CD4-positive, alpha-beta T cell treated with Interleukin-6 for 4 hours (primary cell): ENCODE results near the gene SLC7A5.
A peak's percentile ranks its signal among the peaks of the same experiment; 100 is the strongest.
"Not testable (repeated sequence)": the region's sequence is repeated elsewhere in the genome, so short reads cannot be mapped to it uniquely, and the experiment has no call there.

ENCODE experiments used
- DNase-seq: peaks from one replicate; pipeline ENCODE4 v3.0.0-alpha.2; 2020; ENCODE audit warnings: mixed read lengths

The SLC7A5 gene

GRCh38 chr16:87818533-87819161 lies 50.7 kb downstream of the SLC7A5 start:
- DNase-seq = no peak

GRCh38 chr16:87817910-87818309 lies 51.4 kb downstream of the SLC7A5 start:
- no peak for DNase-seq

DNA sequence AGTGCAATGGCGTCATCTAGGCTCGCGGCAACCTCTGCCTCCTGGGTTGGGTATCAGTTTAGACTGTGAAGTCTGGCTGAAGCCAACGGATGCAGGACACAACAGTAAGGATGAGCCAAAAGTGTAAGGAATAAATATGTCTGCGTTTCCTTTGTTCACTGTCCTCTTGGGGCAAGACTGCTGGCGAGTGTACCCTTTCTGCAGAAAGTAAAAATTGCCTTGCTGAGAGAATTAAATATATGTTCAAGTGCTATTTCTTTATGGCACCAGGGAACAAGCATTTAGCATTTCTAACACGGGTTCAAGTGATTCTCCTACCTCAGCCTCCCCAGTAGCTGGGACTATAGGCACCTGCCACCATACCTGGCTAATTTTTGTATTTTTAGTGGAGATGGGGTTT lies 51.9 kb downstream of the SLC7A5 start:
- DNase-seq = not testable (repeated sequence)

DNA sequence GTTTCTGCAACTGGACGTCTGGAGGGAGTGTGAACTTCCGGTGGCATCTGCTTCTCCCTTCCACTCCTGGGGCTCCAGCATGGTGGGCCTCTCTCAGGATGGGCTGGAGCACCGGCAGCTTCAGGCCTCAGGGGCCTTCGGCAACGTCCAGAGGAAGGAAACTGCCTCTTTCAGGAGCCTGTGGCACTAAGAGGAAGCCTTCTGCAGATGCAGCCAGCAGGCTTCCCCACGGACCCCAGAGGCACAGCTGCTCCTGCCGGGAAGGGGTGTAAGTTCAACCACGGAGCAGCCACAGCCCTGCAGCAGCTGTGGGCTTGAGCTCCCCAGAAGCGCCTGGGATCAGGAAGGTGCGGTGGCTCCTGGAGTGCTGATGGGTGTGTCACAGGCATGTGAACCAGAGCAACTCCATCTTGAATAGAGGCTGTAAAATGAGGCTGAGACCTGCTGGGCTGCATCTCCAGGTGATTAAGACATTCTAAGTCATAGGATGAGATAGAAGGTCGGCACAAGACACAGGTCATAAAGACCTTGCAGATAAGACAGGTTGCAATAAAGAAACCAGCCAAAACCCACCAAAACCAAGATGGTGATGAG lies 52.7 kb downstream of the SLC7A5 start:
- DNase-seq = no peak

DNA sequence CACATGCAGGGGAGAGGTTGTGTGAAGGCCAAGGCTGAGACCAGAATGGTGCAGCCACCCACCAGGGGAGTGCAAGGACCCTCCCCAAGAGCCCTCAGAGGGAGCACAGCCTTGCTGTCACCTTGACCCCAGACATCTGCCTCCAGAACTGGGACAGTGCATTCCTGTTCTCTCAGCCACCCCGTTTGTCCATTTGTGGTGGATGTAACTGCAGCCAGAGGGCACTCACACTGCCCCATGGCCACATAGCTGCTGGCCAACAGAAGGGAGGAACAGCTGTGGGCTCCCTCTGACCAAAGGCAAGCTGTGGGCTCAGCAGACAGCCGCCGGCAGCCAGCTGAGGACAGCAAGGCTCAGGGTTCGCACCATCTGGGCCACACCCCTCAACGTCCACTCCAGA lies 53.7 kb downstream of the SLC7A5 start:
- DNase-seq = no peak

DNA sequence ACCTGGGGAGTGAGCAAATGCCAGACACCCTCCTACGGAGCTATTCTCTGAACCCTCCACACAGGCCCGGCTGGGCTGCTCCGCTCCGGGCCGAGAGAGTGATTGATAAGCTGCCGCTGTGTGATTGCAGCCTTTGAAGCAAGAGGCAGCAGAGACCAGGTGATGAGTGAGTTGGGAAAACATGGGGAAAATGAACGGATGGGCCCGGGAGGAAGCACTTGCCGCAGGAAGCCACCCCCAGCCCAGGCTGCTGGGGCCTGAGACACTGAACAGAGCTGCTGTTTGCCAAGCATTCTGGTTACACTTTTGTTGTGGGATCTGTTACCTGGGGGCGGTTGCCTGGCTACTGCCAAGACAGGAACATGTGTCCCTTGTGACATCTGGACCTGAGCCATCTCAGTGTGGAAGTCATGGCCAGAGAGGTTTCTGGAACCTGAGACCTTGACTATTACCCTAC lies 57.1 kb downstream of the SLC7A5 start:
- no peak for DNase-seq

GRCh38 chr16:87811454-87811853 lies 57.9 kb downstream of the SLC7A5 start:
- DNase-seq = not testable (repeated sequence)

GRCh38 chr16:87809150-87809902 lies 60.0 kb downstream of the SLC7A5 start:
- DNase-seq = no peak

DNA sequence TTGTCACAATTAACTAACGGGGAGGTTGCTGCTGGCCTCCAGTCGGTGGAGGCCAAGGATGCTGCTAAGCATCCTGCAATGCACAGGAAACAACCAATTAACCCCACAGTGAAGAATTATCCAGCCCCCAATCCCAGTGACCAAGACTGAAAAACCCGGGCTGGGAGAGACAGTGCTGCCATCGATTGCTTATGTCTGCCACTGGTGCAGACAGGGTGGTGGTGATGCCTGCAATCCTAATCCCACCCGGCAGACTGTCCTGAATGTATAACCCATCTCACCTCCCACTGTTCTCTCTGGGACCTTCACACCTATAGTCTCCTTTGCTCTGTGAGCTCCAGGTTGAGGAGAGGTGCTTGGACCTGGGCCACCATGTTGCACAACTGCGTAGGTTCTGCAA lies 61.2 kb downstream of the SLC7A5 start:
- no peak for DNase-seq

DNA sequence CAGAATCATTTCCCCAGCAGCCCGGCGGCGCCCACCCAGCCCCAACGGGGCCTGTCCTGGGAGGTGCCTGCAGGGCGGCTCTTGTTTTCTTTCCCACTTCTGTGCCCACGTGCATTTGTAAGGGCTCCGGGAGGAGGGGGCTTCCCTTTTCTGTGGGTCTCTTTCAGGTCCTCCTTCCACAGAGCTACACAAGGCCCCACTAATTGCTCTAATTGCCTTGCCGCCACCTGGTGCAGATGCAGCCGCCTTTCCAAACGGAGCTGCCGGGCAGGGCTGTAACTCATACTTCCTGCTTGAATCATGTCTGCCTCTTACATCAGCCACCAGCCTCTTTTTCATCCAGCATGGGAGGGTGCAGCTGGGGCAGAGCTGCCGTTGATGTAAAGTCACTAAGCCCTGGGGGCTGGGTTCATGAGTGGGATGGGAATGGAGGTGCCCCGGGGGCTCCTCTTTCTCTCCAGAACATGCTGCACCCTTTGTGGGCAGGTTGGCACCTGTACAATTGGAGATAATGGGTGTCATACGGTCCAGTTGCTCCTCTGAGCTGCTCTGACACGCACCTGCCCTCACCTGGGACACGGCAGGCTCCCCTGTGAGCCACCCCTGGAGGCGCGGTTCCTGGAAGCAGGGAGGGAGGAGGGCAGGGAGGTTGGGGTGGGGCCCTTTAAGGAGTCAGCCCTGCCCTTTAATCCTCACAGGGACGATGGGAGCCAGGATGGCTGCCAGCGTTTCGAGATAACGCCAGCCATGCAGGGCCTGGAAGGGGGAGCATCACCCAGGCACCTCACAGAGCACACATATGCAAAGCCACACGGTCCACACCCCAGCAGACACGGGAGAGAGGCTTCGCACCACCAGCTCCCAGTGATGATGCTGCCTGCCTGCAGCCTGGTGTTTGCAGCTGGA lies 62.4 kb downstream of the SLC7A5 start:
- peak; percentile 78 for DNase-seq

DNA sequence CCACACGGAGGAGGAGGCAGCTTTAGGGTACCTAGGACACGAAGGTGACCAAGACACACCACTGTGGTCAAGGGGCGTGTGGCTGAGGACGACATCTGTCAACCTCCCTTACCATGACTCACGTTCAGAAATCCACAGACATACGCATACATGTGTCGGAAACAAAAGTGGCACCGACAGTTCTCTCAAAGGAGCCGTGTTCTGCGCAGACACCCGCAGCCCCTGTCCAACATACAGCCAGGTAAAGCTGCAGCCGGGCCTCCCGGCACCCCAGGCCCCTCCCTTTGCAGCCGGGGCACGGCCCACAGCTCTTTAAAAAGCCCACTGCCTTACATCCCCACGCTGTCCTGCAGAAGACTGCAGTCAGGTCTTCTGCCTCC lies 63.1 kb downstream of the SLC7A5 start:
- peak; percentile 56 for DNase-seq

GRCh38 chr16:87803385-87803784 lies 65.9 kb downstream of the SLC7A5 start:
- DNase-seq = no peak

DNA sequence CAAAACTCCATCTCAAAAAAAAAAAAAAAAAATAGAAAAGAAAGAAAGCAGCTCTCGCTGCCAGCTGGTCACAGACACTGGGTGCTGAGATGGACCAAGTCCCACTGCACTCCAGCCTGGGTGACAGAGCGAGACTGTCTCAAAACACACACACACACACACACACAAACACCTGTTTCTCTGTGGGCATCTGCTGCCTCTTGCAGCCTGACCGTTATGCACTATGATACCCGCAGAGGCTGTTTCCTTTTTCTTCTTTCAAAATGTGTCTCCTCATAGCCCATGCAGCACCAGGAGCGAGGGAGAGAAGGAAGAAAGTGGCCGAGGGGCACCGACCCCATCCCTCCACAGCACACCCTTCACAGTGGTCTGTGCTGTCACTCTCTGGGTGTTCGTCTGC lies 66.6 kb downstream of the SLC7A5 start:
- no peak for DNase-seq

- DNase-seq = no peak
These were observed 67.5 kb downstream of the SLC7A5 start for GRCh38 chr16:87801679-87802259.

GRCh38 chr16:87800497-87800896 lies 68.8 kb downstream of the SLC7A5 start:
- no peak for DNase-seq

DNA sequence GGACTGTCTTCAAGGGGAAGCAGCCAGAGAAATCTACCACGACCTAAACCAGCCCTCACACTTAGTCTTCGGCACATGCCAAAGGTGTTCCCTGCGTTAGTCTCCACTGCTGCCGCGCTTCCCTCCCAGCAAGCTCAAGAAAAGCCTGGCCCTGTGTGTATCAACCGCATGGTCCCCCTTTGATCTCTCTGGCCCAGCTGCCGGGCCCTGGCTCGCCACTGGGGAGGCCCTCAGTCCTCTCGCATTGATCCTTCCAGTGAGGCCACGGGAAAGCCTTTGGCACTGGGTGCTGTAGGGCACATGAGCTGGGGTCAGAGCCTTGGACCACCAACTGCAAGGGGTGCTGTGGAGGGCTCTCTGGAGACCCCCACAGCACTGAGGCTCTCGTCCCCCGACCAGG lies 74.0 kb downstream of the SLC7A5 start:
- DNase-seq = no peak

GRCh38 chr16:87794485-87795078 lies 74.7 kb downstream of the SLC7A5 start:
- DNase-seq = no peak

- no peak for DNase-seq
These were observed 77.1 kb downstream of the SLC7A5 start for GRCh38 chr16:87792205-87792565.

DNA sequence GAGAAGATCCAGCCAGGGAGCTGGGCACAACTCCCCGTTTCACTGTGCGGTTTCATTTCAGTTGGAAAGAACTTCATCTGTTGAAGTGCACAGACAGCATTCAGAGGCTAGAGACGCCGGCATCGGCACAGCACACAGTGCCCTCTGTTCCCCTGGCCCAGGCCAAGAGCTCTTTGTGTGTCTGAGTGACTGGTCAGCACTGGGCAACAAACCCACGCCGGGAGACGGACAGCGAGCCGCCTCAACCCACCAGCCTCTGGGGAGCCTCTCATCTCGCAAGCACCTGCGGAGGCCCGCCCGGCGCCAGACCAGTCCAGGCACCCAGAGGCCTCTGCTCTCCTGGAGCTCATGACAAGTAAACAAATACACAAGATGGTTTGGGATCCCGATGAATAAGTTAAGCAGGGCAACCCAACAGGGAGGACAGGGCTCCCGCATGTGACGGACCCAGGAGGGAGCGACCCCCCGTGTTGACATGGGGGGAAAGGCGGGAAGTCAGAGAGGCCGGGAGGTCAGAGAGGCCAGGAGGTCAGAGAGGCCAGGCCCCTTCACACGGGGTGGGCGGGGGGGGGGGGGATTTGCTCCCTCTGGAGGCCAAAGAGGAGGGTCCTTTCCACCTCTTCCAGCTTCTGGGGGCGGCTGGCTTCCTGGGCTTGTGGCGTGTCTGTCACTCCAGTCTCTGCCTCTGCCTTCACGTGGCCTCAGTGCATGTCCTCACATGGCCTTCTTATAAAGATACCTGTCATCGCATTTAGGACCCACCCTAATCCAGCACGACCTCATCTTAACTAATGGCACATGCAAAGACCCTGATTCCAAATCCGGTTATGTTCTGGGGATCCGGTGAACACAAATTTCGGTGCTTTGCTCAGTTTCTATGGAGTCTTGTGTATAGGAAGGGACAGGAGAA lies 77.8 kb downstream of the SLC7A5 start:
- DNase-seq = no peak

DNA sequence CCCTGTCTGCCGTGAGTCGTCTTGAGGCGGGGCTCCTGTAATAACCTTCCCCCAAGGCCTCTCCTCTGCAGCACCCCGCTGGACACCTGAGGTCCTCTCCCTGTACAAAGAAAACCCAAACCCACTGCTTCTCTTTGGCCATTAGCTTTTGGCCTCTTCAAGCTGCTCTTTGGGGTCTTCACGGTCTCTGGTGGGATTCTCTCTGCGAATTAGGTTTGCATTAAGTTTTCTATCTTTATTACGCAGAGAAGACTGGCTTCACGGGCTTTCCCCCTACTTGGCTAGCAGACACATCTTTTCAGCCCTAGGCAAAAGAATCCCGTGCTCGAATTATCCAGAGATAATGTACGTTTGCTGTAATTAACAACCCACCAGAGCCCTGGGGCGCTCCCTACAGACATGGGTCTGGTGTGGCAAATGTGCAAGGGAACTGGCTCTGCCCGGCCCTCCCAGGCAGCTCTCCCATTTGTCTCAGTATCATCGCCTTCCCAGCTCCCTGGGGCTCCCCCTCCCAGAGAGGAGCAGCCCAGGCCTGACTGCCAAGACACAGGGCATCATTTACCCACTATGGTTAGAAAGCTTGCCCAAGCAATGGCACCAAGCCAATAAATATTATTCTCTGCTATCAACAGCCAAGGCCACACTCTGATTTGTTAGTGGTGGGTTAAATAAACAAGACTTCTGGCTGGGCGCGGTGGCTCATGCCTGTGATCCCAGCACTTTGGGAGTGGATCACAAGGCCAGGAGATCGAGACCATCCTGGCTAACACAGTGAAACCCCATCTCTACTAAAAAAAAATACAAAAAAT lies 78.8 kb downstream of the SLC7A5 start:
- no peak for DNase-seq
